SK-N-MC (cell line): Measurements from ENCODE around the gene BRINP3.

Experiments used
- EZH2 ChIP-seq: fragments of 200-600 bp; sonication (generic); IDR thresholded peaks from one replicate; pipeline ENCODE4 v1.6.1; 2017; ENCODE audit warnings: antibody characterized with exemption
- POLR2AphosphoS5 ChIP-seq: IDR thresholded peaks from 2 replicates; pipeline ENCODE4 v1.6.1; 2012; ENCODE audit warnings: mild to moderate bottlenecking, low read depth, low read length, borderline replicate concordance

- TF ChIP-seq POLR2AphosphoS5 (no peak), EZH2 (no peak)
Observed at GRCh38 chr1:190104961-190105360, 372.7 kb downstream of the BRINP3 start.
